CD4-positive, alpha-beta memory T cell (primary cell): ENCODE data around the gene OSGIN1. TPM values are rescaled to one million over a fixed set of nuclear protein-coding genes. Genes with fewer than 3 reads are reported as not detected.

Source experiments
- CTCF ChIA-PET: fragments of 350-600 bp; sonication (Branson Sonifier 250); formaldehyde crosslinking; loops from one replicate; lab custom pipeline; 2021; ENCODE audit warnings: inconsistent platforms; ENCODE audit not compliant: partially characterized antibody; lab: Charles Lee
- POLR2A ChIA-PET: fragments of 350-600 bp; sonication (Branson Sonifier 250); formaldehyde crosslinking; loops from one replicate; lab custom pipeline; 2021; ENCODE audit not compliant: partially characterized antibody; lab: Charles Lee
- DNase-seq, 5 donors: peaks; one replicate each; pipeline versions ENCODE4 v3.0.0 to v3.0.0-alpha.2; 2020 to 2022; ENCODE audit warnings: mixed read lengths in 1 of 5
- H3K27ac ChIP-seq: one replicate; pipeline ENCODE4 v1.7.0; 2013; ENCODE audit warnings: low read depth, low read length
- H3K27me3 ChIP-seq: 2 replicates; pipeline ENCODE4 v1.7.0; 2013; ENCODE audit warnings: mild to moderate bottlenecking, low read length, moderate library complexity; ENCODE audit not compliant: insufficient read depth
- H3K36me3 ChIP-seq: 2 replicates; pipeline ENCODE4 v1.7.0; 2013; ENCODE audit warnings: mild to moderate bottlenecking, low read length, moderate library complexity; ENCODE audit not compliant: insufficient read depth
- H3K4me1 ChIP-seq: 2 replicates; pipeline ENCODE4 v1.7.0; 2013; ENCODE audit warnings: mild to moderate bottlenecking, low read length, moderate library complexity; ENCODE audit not compliant: insufficient read depth
- H3K4me3 ChIP-seq, 2 donors: one replicate each; pipeline ENCODE4 v1.7.0; 2013; ENCODE audit warnings: low read length in 2 of 2, mild to moderate bottlenecking in 1 of 2
- H3K9me3 ChIP-seq, 2 donors: one replicate each; pipeline ENCODE4 v1.7.0; 2013; ENCODE audit warnings: low read length in 2 of 2, control low read depth in 1 of 2; ENCODE audit not compliant: control insufficient read depth in 1 of 2
- H3K27ac Mint-ChIP-seq, 7 donors: one replicate each; pipeline ENCODE4 v1.8.0; 2020 to 2021; ENCODE audit warnings: mixed read lengths in 7 of 7, mild to moderate bottlenecking in 6 of 7, inconsistent platforms in 3 of 7, moderate library complexity in 3 of 7
- H3K27me3 Mint-ChIP-seq, 2 donors: one replicate each; pipeline ENCODE4 v1.8.0; 2020 to 2021; ENCODE audit warnings: mixed read lengths in 2 of 2
- H3K36me3 Mint-ChIP-seq, 2 donors: one replicate each; pipeline ENCODE4 v1.8.0; 2020 to 2021; ENCODE audit warnings: mixed read lengths in 2 of 2, inconsistent platforms in 1 of 2, mild to moderate bottlenecking in 1 of 2
- H3K4me1 Mint-ChIP-seq, 4 donors: one replicate each; pipeline ENCODE4 v1.8.0; 2020 to 2021; ENCODE audit warnings: mixed read lengths in 4 of 4, mild to moderate bottlenecking in 1 of 4
- H3K4me3 Mint-ChIP-seq, 8 donors: one replicate each; pipeline ENCODE4 v1.8.0; 2020 to 2021; ENCODE audit warnings: mixed read lengths in 8 of 8, mild to moderate bottlenecking in 7 of 8, moderate library complexity in 6 of 8, inconsistent platforms in 3 of 8
- H3K9me3 Mint-ChIP-seq, 8 donors: one replicate each; pipeline ENCODE4 v1.8.0; 2020 to 2021; ENCODE audit warnings: mixed read lengths in 8 of 8, mild to moderate bottlenecking in 5 of 8, inconsistent platforms in 3 of 8, moderate library complexity in 1 of 8
- intact Hi-C: fragments of 100-400 bp; cut with micrococcal nuclease; formaldehyde crosslinking; loops from one replicate; pipeline ENCODE4 v1.15.1; 2023
- polyA plus RNA-seq, 2 donors: library from polyadenylated mRNA; unstranded; fragments of 300-500 nt; fragmentation: Illumina TruSeq; gene quantifications; one replicate each; pipeline ENCODE4 v1.2.3, GENCODE V29; 2021
- total RNA-seq, 2 experiments: library from RNA; stranded (reverse); gene quantifications; one replicate each; pipeline ENCODE4 v1.2.3, GENCODE V29; 2021

Gene OSGIN1
- total and polyA plus RNA-seq, 4 experiments from 2014 or later = 0.28 to 1.2 (median 1.1) TPM; not detected in 1

- peaks cover 2% of the 10 kb centered on the region for H3K27me3 ChIP-seq
- no peaks in the 10 kb centered on the region for H3K36me3 ChIP-seq
- Mint-ChIP-seq H3K4me1 (peaks cover 0 to 2% (median 0%) of the 10 kb centered on the region in 4 donors), H3K9me3 (peaks cover 0 to 4% (median under 1%) of the 10 kb centered on the region in 8 donors), H3K4me3 (no peak overlapping the region), H3K27ac (no peak overlapping the region), H3K27me3 (peaks cover 27 to 29% of the 10 kb centered on the region in 2 donors), H3K36me3 (no peaks in the 10 kb centered on the region)
- POLR2A ChIA-PET = no interaction called here
- CTCF ChIA-PET = no interaction called here
- H3K4me1 ChIP-seq = no peaks in the 10 kb centered on the region
- intact Hi-C loops = no loop called here
- H3K9me3 ChIP-seq = no peaks in the 10 kb centered on the region
- no peak for DNase-seq
- no peak overlapping the region for H3K4me3 ChIP-seq
- H3K27ac ChIP-seq = no peak overlapping the region
These were observed 37.5 kb downstream of the OSGIN1 start for GRCh38 chr16:83990492-83990891.

- no peak for DNase-seq
- no peak overlapping the region for H3K4me3 Mint-ChIP-seq
- POLR2A ChIA-PET = no interaction called here
- peaks cover 0 to 4% (median 2%) of the 10 kb centered on the region in 8 donors for H3K9me3 Mint-ChIP-seq
- intact Hi-C loops = no loop called here
- Histone ChIP-seq H3K9me3 (no peaks in the 10 kb centered on the region), H3K4me3 (no peak overlapping the region), H3K27ac (no peak overlapping the region), H3K36me3 (no peaks in the 10 kb centered on the region), H3K27me3 (peaks cover 2% of the 10 kb centered on the region), H3K4me1 (no peaks in the 10 kb centered on the region)
- no peaks in the 10 kb centered on the region for H3K36me3 Mint-ChIP-seq
- H3K27ac Mint-ChIP-seq = no peak overlapping the region
- peaks cover 0 to 2% (median 0%) of the 10 kb centered on the region in 4 donors for H3K4me1 Mint-ChIP-seq
- H3K27me3 Mint-ChIP-seq = peaks cover 30 to 35% of the 10 kb centered on the region in 2 donors
- CTCF ChIA-PET = interaction anchor here (1.0 kb wide), 1 partner anchor 18 kb away, joined by 3 read pairs; no protein-coding TSS in a partner anchor
These were observed 39.6 kb downstream of the OSGIN1 start for GRCh38 chr16:83992624-83993023.

GRCh38 chr16:83994087-83994486 lies 41.0 kb downstream of the OSGIN1 start:
- ChIA-PET CTCF (no interaction called here), POLR2A (no interaction called here)
- H3K27me3 ChIP-seq = peaks cover 2% of the 10 kb centered on the region
- Mint-ChIP-seq H3K27me3 (peaks cover 35 to 41% of the 10 kb centered on the region in 2 donors), H3K27ac (peak overlapping the region in 1 of 7 donors; percentile 53), H3K9me3 (peaks cover 0 to 4% (median 3%) of the 10 kb centered on the region in 8 donors), H3K4me3 (no peak overlapping the region), H3K4me1 (peaks cover 0 to 2% (median 0%) of the 10 kb centered on the region in 4 donors), H3K36me3 (no peaks in the 10 kb centered on the region)
- no peak overlapping the region for H3K4me3 ChIP-seq
- H3K36me3 ChIP-seq = no peaks in the 10 kb centered on the region
- DNase-seq = no peak
- H3K4me1 ChIP-seq = no peaks in the 10 kb centered on the region
- intact Hi-C loops = no loop called here
- H3K27ac ChIP-seq = no peak overlapping the region
- H3K9me3 ChIP-seq = no peaks in the 10 kb centered on the region

GRCh38 chr16:83994703-83995102 lies 41.7 kb downstream of the OSGIN1 start:
- no peak for DNase-seq
- H3K27ac Mint-ChIP-seq = no peak overlapping the region

GRCh38 chr16:83995754-83996153 lies 42.7 kb downstream of the OSGIN1 start:
- H3K9me3 Mint-ChIP-seq = peaks cover 0 to 4% (median 3%) of the 10 kb centered on the region in 8 donors
- Histone ChIP-seq H3K27me3 (no peaks in the 10 kb centered on the region), H3K27ac (no peak overlapping the region), H3K36me3 (no peaks in the 10 kb centered on the region), H3K4me3 (no peak overlapping the region), H3K4me1 (no peaks in the 10 kb centered on the region), H3K9me3 (no peaks in the 10 kb centered on the region)
- intact Hi-C loops = no loop called here
- CTCF ChIA-PET = no interaction called here
- DNase-seq = no peak
- peak overlapping the region in 1 of 8 donors; percentile 26 for H3K4me3 Mint-ChIP-seq
- H3K36me3 Mint-ChIP-seq = no peaks in the 10 kb centered on the region
- H3K27me3 Mint-ChIP-seq = peaks cover 22 to 37% of the 10 kb centered on the region in 2 donors
- POLR2A ChIA-PET = no interaction called here
- H3K4me1 Mint-ChIP-seq = peaks cover 0 to 2% (median 0%) of the 10 kb centered on the region in 4 donors
- no peak overlapping the region for H3K27ac Mint-ChIP-seq

More at GRCh38 chr16:83994703-83995102, 41.7 kb downstream of the OSGIN1 start:
- ChIA-PET POLR2A (no interaction called here), CTCF (no interaction called here)
- intact Hi-C loops = no loop called here
- Histone ChIP-seq H3K4me1 (no peaks in the 10 kb centered on the region), H3K9me3 (no peaks in the 10 kb centered on the region), H3K27ac (no peak overlapping the region), H3K27me3 (peaks cover 2% of the 10 kb centered on the region), H3K36me3 (no peaks in the 10 kb centered on the region), H3K4me3 (no peak overlapping the region)
- Mint-ChIP-seq H3K27me3 (peaks cover 30 to 43% of the 10 kb centered on the region in 2 donors), H3K4me3 (no peak overlapping the region), H3K36me3 (no peaks in the 10 kb centered on the region), H3K4me1 (peaks cover 0 to 2% (median 0%) of the 10 kb centered on the region in 4 donors), H3K9me3 (peaks cover 0 to 4% (median 3%) of the 10 kb centered on the region in 8 donors)

- Histone ChIP-seq H3K27me3 (no peaks in the 10 kb centered on the region), H3K4me1 (no peaks in the 10 kb centered on the region), H3K27ac (no peak overlapping the region), H3K9me3 (no peaks in the 10 kb centered on the region), H3K4me3 (no peak overlapping the region), H3K36me3 (no peaks in the 10 kb centered on the region)
- DNase-seq = no peak
- intact Hi-C loops = no loop called here
- CTCF ChIA-PET = no interaction called here
- Mint-ChIP-seq H3K27me3 (peaks cover 22 to 37% of the 10 kb centered on the region in 2 donors), H3K9me3 (peaks cover 0 to 4% (median 3%) of the 10 kb centered on the region in 8 donors), H3K36me3 (no peaks in the 10 kb centered on the region), H3K4me3 (no peak overlapping the region), H3K4me1 (peaks cover 0 to 2% (median 0%) of the 10 kb centered on the region in 4 donors), H3K27ac (no peak overlapping the region)
- POLR2A ChIA-PET = no interaction called here
These were observed 43.6 kb downstream of the OSGIN1 start for GRCh38 chr16:83996481-83997252.

GRCh38 chr16:83998091-83998490 lies 45.1 kb downstream of the OSGIN1 start:
- peaks cover 0 to 4% (median 3%) of the 10 kb centered on the region in 8 donors for H3K9me3 Mint-ChIP-seq
- Histone ChIP-seq H3K4me1 (no peaks in the 10 kb centered on the region), H3K9me3 (no peaks in the 10 kb centered on the region), H3K27me3 (no peaks in the 10 kb centered on the region), H3K4me3 (no peak overlapping the region), H3K36me3 (no peaks in the 10 kb centered on the region), H3K27ac (no peak overlapping the region)
- peaks cover 17 to 30% of the 10 kb centered on the region in 2 donors for H3K27me3 Mint-ChIP-seq
- POLR2A ChIA-PET = no interaction called here
- CTCF ChIA-PET = no interaction called here
- no peak overlapping the region for H3K27ac Mint-ChIP-seq
- DNase-seq = no peak
- intact Hi-C loops = no loop called here
- H3K4me1 Mint-ChIP-seq = peaks cover 0 to 2% (median 0%) of the 10 kb centered on the region in 4 donors
- H3K4me3 Mint-ChIP-seq = no peak overlapping the region
- H3K36me3 Mint-ChIP-seq = no peaks in the 10 kb centered on the region
